ENCODE results near the gene SNTB2. TPM values are rescaled to one million over a fixed set of nuclear protein-coding genes. Genes with fewer than 3 reads are reported as not detected.
A peak's percentile ranks its signal among the peaks of the same experiment; 100 is the strongest.
"Not testable (repeated sequence)": the region's sequence is repeated elsewhere in the genome, so short reads cannot be mapped to it uniquely, and the experiment has no call there.

SNTB2 gene
- total RNA-seq, 1 experiment from 2014 or later, result 20.2 TPM

DNA sequence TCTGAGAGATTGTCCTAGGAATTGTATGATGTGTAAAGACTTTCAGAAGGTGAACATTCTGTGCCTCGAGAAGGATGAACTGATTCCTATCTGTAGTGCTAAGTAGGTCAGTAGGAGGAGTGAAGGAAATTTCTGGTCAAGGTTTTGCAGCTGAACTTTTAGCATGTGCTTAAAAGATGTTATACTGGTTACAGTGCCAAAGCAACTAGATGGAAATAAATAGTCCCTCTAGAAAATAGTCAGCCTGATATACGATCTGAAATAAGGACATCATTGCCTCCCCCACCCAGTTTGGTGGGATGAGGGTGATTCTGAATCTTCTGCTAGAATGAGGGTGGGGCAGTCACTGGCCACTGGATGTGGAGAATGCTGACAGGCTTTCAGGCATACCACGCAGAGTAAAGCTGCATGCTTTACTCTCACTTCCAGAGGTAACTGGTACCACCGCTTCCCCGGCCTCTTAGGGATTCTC is 66.9 kb downstream of the SNTB2 start:
- DNase-seq, result no peak

DNA sequence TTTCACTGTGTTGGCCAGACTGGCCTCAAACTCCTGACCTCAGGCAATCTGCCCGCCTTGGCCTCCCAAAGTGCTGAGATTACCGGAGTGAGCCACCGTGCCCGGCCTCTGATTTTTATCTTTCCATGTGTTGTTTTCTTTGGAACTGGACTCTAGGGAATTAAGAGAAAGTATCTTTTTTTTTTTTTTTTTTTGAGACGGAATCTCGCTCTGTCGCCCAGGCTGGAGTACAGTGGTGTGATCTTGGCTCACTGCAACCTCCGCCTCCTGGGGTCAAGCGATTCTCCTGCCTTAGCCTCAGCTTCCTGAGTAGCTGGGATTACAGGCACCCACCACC is 72.4 kb downstream of the SNTB2 start:
- H3K79me1 ChIP-seq (ENCODE audit: insufficient read depth, low read depth, low read length, poor library complexity, severe bottlenecking); H3K9me3 Mint-ChIP-seq; DNase-seq; H3K4ac ChIP-seq (ENCODE audit: low read depth, low read length); H3K4me2 ChIP-seq (ENCODE audit: insufficient read depth, insufficient read length, low read length); H2BK120ac ChIP-seq (ENCODE audit: low read depth, low read length, poor library complexity, severe bottlenecking); H3K27me3 Mint-ChIP-seq (ENCODE audit: low read depth); H3K27ac ChIP-seq (ENCODE audit: insufficient read length, low read depth, low read length); H3K27me3 ChIP-seq (ENCODE audit: insufficient read depth, low read length); H3K18ac ChIP-seq (ENCODE audit: insufficient read length, low read depth, low read length); H3K4me3 Mint-ChIP-seq; H4K20me1 ChIP-seq (ENCODE audit: control insufficient read depth, insufficient read depth, insufficient read length); H2BK5ac ChIP-seq (ENCODE audit: insufficient read length, low read length); H3K14ac ChIP-seq (ENCODE audit: insufficient read depth, low read length); H3K9ac ChIP-seq (ENCODE audit: extremely low read depth, insufficient read length, low read length); H3K79me2 ChIP-seq (ENCODE audit: insufficient read depth, low read length); H2AFZ ChIP-seq (ENCODE audit: low read length); H2BK12ac ChIP-seq (ENCODE audit: insufficient read length, low read depth, low read length); H4K91ac ChIP-seq (ENCODE audit: insufficient read length, low read depth, low read length); H3K23me2 ChIP-seq (ENCODE audit: insufficient read length, low read depth, low read length, poor library complexity, severe bottlenecking); H3K4me1 Mint-ChIP-seq; H3T11ph ChIP-seq (ENCODE audit: low read length); H2BK15ac ChIP-seq (ENCODE audit: low read depth, low read length); H3K9me3 ChIP-seq (ENCODE audit: control insufficient read depth, low read depth, low read length); H2AK5ac ChIP-seq (ENCODE audit: insufficient read length, low read length); H3K56ac ChIP-seq (ENCODE audit: insufficient read length, low read depth, low read length); H3K23ac ChIP-seq (ENCODE audit: insufficient read length, low read depth, low read length); H4K8ac ChIP-seq (replicated peaks; ENCODE audit: insufficient read length, low read depth, low read length); H3K4me1 ChIP-seq (ENCODE audit: insufficient read depth, low read length); H4K5ac ChIP-seq (ENCODE audit: insufficient read length, low read depth, low read length): not testable (repeated sequence)
- H3K27ac Mint-ChIP-seq, result peak overlapping the region in 1 of 3 experiments; percentile 59; a peak in 1 of 7 replicates
- H3K36me3 Mint-ChIP-seq (ENCODE audit: insufficient read depth in 1 of 3, low read depth in 3 of 3), result peaks cover 11 to 28% (median 24%) of the 10 kb centered on the region in 3 experiments; a peak in 6 of 7 replicates
- peak overlapping the region; percentile 26 for H2BK20ac ChIP-seq (ENCODE audit: low read depth, low read length, poor library complexity, severe bottlenecking)
- whole genome bisulfite sequencing (ENCODE audit: extremely low coverage, insufficient read length, low lambda C conversion rate), result no CpG with 5 or more reads among the region's 9 CpGs

More for the DNA sequence above, 66.9 kb downstream of the SNTB2 start:
- Histone ChIP-seq H3K14ac (ENCODE audit: insufficient read depth, low read length) (no peak overlapping the region), H2BK20ac (ENCODE audit: low read depth, low read length, poor library complexity, severe bottlenecking) (no peak overlapping the region), H2BK5ac (ENCODE audit: insufficient read length, low read length) (no peak overlapping the region), H3K4ac (ENCODE audit: low read depth, low read length) (no peak overlapping the region), H3K4me1 (ENCODE audit: insufficient read depth, low read length) (no peaks in the 10 kb centered on the region), H3T11ph (ENCODE audit: low read length) (no peak overlapping the region), H2AFZ (ENCODE audit: low read length) (no peak overlapping the region), H3K79me2 (ENCODE audit: insufficient read depth, low read length) (no peaks in the 10 kb centered on the region), H3K9me3 (ENCODE audit: control insufficient read depth, low read depth, low read length) (no peaks in the 10 kb centered on the region), H3K23ac (ENCODE audit: insufficient read length, low read depth, low read length) (no peak overlapping the region), H4K91ac (ENCODE audit: insufficient read length, low read depth, low read length) (no peak overlapping the region), H4K20me1 (ENCODE audit: control insufficient read depth, insufficient read depth, insufficient read length) (no peaks in the 10 kb centered on the region), H4K8ac (replicated peaks; ENCODE audit: insufficient read length, low read depth, low read length) (no peak overlapping the region), H3K27me3 (ENCODE audit: insufficient read depth, low read length) (no peaks in the 10 kb centered on the region), H2BK120ac (ENCODE audit: low read depth, low read length, poor library complexity, severe bottlenecking) (no peak overlapping the region), H2BK12ac (ENCODE audit: insufficient read length, low read depth, low read length) (no peak overlapping the region), H3K23me2 (ENCODE audit: insufficient read length, low read depth, low read length, poor library complexity, severe bottlenecking) (no peaks in the 10 kb centered on the region), H3K56ac (ENCODE audit: insufficient read length, low read depth, low read length) (no peak overlapping the region), H3K27ac (ENCODE audit: insufficient read length, low read depth, low read length) (no peak overlapping the region), H2AK5ac (ENCODE audit: insufficient read length, low read length) (no peak overlapping the region), H3K79me1 (ENCODE audit: insufficient read depth, low read depth, low read length, poor library complexity, severe bottlenecking) (no peaks in the 10 kb centered on the region), H3K18ac (ENCODE audit: insufficient read length, low read depth, low read length) (no peak overlapping the region), H2BK15ac (ENCODE audit: low read depth, low read length) (no peak overlapping the region), H3K4me2 (ENCODE audit: insufficient read depth, insufficient read length, low read length) (no peak overlapping the region), H4K5ac (ENCODE audit: insufficient read length, low read depth, low read length) (no peak overlapping the region), H3K9ac (ENCODE audit: extremely low read depth, insufficient read length, low read length) (no peak overlapping the region)
- Mint-ChIP-seq H3K36me3 (ENCODE audit: insufficient read depth in 1 of 3, low read depth in 3 of 3) (peaks cover 10 to 18% (median 10%) of the 10 kb centered on the region in 3 experiments; a peak in 6 of 7 replicates), H3K27ac (peak overlapping the region in 2 of 3 experiments; percentile 5 to 45; a peak in 2 of 7 replicates), H3K27me3 (ENCODE audit: low read depth) (no peaks in the 10 kb centered on the region), H3K4me1 (no peaks in the 10 kb centered on the region), H3K9me3 (no peaks in the 10 kb centered on the region), H3K4me3 (no peak overlapping the region)
- TF ChIP-seq, protein P1, sequence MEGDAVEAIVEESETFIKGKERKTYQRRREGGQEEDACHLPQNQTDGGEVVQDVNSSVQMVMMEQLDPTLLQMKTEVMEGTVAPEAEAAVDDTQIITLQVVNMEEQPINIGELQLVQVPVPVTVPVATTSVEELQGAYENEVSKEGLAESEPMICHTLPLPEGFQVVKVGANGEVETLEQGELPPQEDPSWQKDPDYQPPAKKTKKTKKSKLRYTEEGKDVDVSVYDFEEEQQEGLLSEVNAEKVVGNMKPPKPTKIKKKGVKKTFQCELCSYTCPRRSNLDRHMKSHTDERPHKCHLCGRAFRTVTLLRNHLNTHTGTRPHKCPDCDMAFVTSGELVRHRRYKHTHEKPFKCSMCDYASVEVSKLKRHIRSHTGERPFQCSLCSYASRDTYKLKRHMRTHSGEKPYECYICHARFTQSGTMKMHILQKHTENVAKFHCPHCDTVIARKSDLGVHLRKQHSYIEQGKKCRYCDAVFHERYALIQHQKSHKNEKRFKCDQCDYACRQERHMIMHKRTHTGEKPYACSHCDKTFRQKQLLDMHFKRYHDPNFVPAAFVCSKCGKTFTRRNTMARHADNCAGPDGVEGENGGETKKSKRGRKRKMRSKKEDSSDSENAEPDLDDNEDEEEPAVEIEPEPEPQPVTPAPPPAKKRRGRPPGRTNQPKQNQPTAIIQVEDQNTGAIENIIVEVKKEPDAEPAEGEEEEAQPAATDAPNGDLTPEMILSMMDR (conservative IDR thresholded peaks at IDR 0.05), result no peak
- WGBS (ENCODE audit: extremely low coverage, insufficient read length, low lambda C conversion rate), result no CpG with 5 or more reads among the region's 5 CpGs
